Astrocyte of the spinal cord (primary cell): Measurements from ENCODE around the gene SPAG9.
A peak's percentile ranks its signal among the peaks of the same experiment; 100 is the strongest.

Experiments used
- DNase-seq: peaks from one replicate; pipeline ENCODE4 v3.0.0; 2011; ENCODE audit warnings: low read depth, low spot score
- H3K4me3 ChIP-seq: 2 replicates; pipeline ENCODE4 v1.5.1; 2011; ENCODE audit warnings: low read depth, mild to moderate bottlenecking, low read length, moderate library complexity
- CTCF ChIP-seq: IDR thresholded peaks from 2 replicates; pipeline ENCODE4 v1.5.1; 2012; ENCODE audit warnings: low read depth, mild to moderate bottlenecking, low read length, inconsistent platforms
- in situ Hi-C: cut with HindIII; loops from 2 replicates; pipeline ENCODE4 v1.10.0; 2017; ENCODE audit warnings: low sequenced_read_pairs

The SPAG9 gene

GRCh38 chr17:51056813-51057510, 63.7 kb downstream of the SPAG9 start:
- in situ Hi-C loops = no loop called here
- peak; percentile 66 for TF ChIP-seq CTCF
- DNase-seq = peak; percentile 96
- no peak overlapping the region for H3K4me3 ChIP-seq

GRCh38 chr17:51054748-51055147, 65.9 kb downstream of the SPAG9 start:
- DNase-seq = no peak
- TF ChIP-seq CTCF = no peak
- in situ Hi-C loops = no loop called here

GRCh38 chr17:51052235-51052634, 68.4 kb downstream of the SPAG9 start:
- no peak overlapping the region for H3K4me3 ChIP-seq
- no peak for TF ChIP-seq CTCF
- DNase-seq = no peak
- in situ Hi-C loops = no loop called here

More at GRCh38 chr17:51054748-51055147, 65.9 kb downstream of the SPAG9 start:
- no peak overlapping the region for H3K4me3 ChIP-seq

GRCh38 chr17:51050291-51051033, 70.2 kb downstream of the SPAG9 start:
- no peak for DNase-seq
- in situ Hi-C loops = no loop called here
- H3K4me3 ChIP-seq = no peak overlapping the region
- TF ChIP-seq CTCF = no peak

GRCh38 chr17:51046514-51047384, 73.9 kb downstream of the SPAG9 start:
- peak; percentile 96 for DNase-seq
- TF ChIP-seq CTCF = no peak
- in situ Hi-C loops = no loop called here
- peak overlapping the region; percentile 50 for H3K4me3 ChIP-seq

- peak overlapping the region; percentile 50 for H3K4me3 ChIP-seq
- TF ChIP-seq CTCF = no peak
- no peak for DNase-seq
- in situ Hi-C loops = no loop called here
Observed at GRCh38 chr17:51046046-51046445, 74.6 kb downstream of the SPAG9 start.
